ENCODE measurements around the gene ZNF296. TPM values are rescaled to one million over a fixed set of nuclear protein-coding genes. Genes with fewer than 3 reads are reported as not detected.
A peak's percentile ranks its signal among the peaks of the same experiment; 100 is the strongest.

The ZNF296 gene
- polyA plus RNA-seq, 1 donor (not counting 4 experiments of a cell fraction or from before 2014, with no cell fraction given), result 0.25 TPM

GRCh38 chr19:45095496-45096413 is 19.5 kb upstream of the ZNF296 start:
- FAIRE-seq, result no peak
- Histone ChIP-seq H3K27ac (ENCODE audit: control insufficient read depth, insufficient read depth, low read length) (no peak overlapping the region), H3K9ac (ENCODE audit: control insufficient read depth, extremely low read depth, insufficient read depth, low read length) (no peak overlapping the region), H3K79me2 (ENCODE audit: control insufficient read depth, insufficient read depth, low read length) (peaks cover 73% of the 10 kb centered on the region), H3K4me3 (ENCODE audit: control insufficient read depth in 2 of 3, extremely low read depth in 1 of 3, insufficient read depth in 2 of 3, low read depth in 1 of 3, low read length in 3 of 3) (no peak overlapping the region), H3K36me3 (ENCODE audit: control insufficient read depth in 2 of 2, extremely low read depth in 1 of 2, insufficient read depth in 2 of 2, low read length in 2 of 2) (peaks cover 0 to 6% of the 10 kb centered on the region in 2 experiments), H3K4me2 (ENCODE audit: control insufficient read depth, extremely low read depth, insufficient read depth, low read depth, low read length) (no peak overlapping the region), H4K20me1 (ENCODE audit: control insufficient read depth, extremely low read depth, insufficient read depth, low read length) (peaks cover 8% of the 10 kb centered on the region), H3K9me3 (ENCODE audit: control insufficient read depth, low read depth, low read length) (no peaks in the 10 kb centered on the region), H3K4me1 (ENCODE audit: control insufficient read depth, extremely low read depth, insufficient read depth, low read length) (peaks cover 53% of the 10 kb centered on the region), H2AFZ (ENCODE audit: control insufficient read depth, low read length) (no peak overlapping the region), H3K27me3 (ENCODE audit: control insufficient read depth, extremely low read depth, insufficient read depth, low read length) (no peaks in the 10 kb centered on the region), H3K9me1 (ENCODE audit: control insufficient read depth, extremely low read depth, insufficient read depth, low read length) (peaks cover 2% of the 10 kb centered on the region)
- no peak for DNase-seq (ENCODE audit: low read depth, low spot score)
- no peak for TF ChIP-seq CTCF (optimal IDR thresholded peaks at IDR 0.05 in 1 of 3, IDR thresholded peaks at IDR 0.05 in 1 of 3, conservative IDR thresholded peaks at IDR 0.05 in 1 of 3; ENCODE audit: extremely low read depth in 1 of 3, insufficient read depth in 2 of 3, low read length in 3 of 3)
- TF ChIP-seq EZH2 (IDR thresholded peaks at IDR 0.05; ENCODE audit: low read length), result no peak
- dilution Hi-C loops (cut with MboI; ENCODE audit: extremely low pct_ligation_motif_present, low sequenced_read_pairs), result no loop called here

GRCh38 chr19:45094707-45095106 is 18.4 kb upstream of the ZNF296 start:
- Histone ChIP-seq H4K20me1 (ENCODE audit: control insufficient read depth, extremely low read depth, insufficient read depth, low read length) (peaks cover 8% of the 10 kb centered on the region), H3K9ac (ENCODE audit: control insufficient read depth, extremely low read depth, insufficient read depth, low read length) (no peak overlapping the region)

More at GRCh38 chr19:45094707-45095106, 18.4 kb upstream of the ZNF296 start:
- Histone ChIP-seq H3K9me1 (ENCODE audit: control insufficient read depth, extremely low read depth, insufficient read depth, low read length) (peaks cover 2% of the 10 kb centered on the region), H3K36me3 (ENCODE audit: control insufficient read depth in 2 of 2, extremely low read depth in 1 of 2, insufficient read depth in 2 of 2, low read length in 2 of 2) (peaks cover 6 to 8% of the 10 kb centered on the region in 2 experiments), H3K4me1 (ENCODE audit: control insufficient read depth, extremely low read depth, insufficient read depth, low read length) (peaks cover 48% of the 10 kb centered on the region), H3K27ac (ENCODE audit: control insufficient read depth, insufficient read depth, low read length) (no peak overlapping the region), H3K4me3 (ENCODE audit: control insufficient read depth in 2 of 3, extremely low read depth in 1 of 3, insufficient read depth in 2 of 3, low read depth in 1 of 3, low read length in 3 of 3) (no peak overlapping the region), H2AFZ (ENCODE audit: control insufficient read depth, low read length) (no peak overlapping the region), H3K27me3 (ENCODE audit: control insufficient read depth, extremely low read depth, insufficient read depth, low read length) (no peaks in the 10 kb centered on the region), H3K9me3 (ENCODE audit: control insufficient read depth, low read depth, low read length) (no peaks in the 10 kb centered on the region), H3K4me2 (ENCODE audit: control insufficient read depth, extremely low read depth, insufficient read depth, low read depth, low read length) (peak overlapping the region; percentile 99), H3K79me2 (ENCODE audit: control insufficient read depth, insufficient read depth, low read length) (peaks cover 65% of the 10 kb centered on the region)
- TF ChIP-seq CTCF (optimal IDR thresholded peaks at IDR 0.05 in 1 of 3, IDR thresholded peaks at IDR 0.05 in 1 of 3, conservative IDR thresholded peaks at IDR 0.05 in 1 of 3; ENCODE audit: extremely low read depth in 1 of 3, insufficient read depth in 2 of 3, low read length in 3 of 3) (no peak), EZH2 (IDR thresholded peaks at IDR 0.05; ENCODE audit: low read length) (no peak)
- dilution Hi-C loops (cut with MboI; ENCODE audit: extremely low pct_ligation_motif_present, low sequenced_read_pairs), result no loop called here
- no peak for FAIRE-seq
- DNase-seq (ENCODE audit: low read depth, low spot score), result no peak

All from keratinocyte (primary cell).